ENCODE measurements around the gene PLA2G7.
"Not testable (repeated sequence)": the region's sequence is repeated elsewhere in the genome, so short reads cannot be mapped to it uniquely, and the experiment has no call there.

The PLA2G7 gene

GRCh38 chr6:46746696-46747095 is 11.5 kb upstream of the PLA2G7 start, which contains the start of gene ANKRD66:
Gene ANKRD66 (plus strand): TSS chr6:46746933. CDS start chr6:46751949, 5,016 bp downstream.
- DNase-seq, result no peak

GRCh38 chr6:46745973-46746372 is 10.8 kb upstream of the PLA2G7 start:
- no peak for DNase-seq

DNA sequence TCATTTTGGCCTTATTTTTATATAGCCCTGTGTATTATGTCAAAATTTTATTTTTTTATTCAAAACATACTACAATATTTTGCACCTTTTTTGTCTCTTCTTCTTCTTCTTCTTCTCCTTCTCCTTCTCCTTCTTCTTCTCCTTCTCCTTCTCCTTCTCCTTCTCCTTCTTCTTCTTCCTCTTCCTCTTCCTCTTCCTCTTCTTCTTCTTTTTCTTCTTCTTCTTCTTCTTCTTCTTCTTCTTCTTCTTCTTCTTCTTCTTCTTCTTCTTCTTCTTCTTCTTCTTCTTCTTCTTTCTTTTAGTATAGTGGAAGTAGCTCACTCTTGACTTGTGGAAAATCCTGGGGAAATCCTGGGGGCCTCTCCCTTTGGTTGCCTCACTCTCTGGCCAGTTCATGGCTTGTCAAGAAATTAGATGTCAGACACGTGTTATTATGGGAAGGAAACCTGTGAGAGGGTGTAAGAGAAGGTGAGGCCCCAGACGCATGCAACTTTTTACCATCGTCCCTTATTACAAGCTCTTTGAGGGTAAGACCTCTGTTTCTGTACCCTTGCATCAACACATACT is 9.1 kb upstream of the PLA2G7 start:
- not testable (repeated sequence) for DNase-seq

- DNase-seq, result no peak
Measured at GRCh38 chr6:46743425-46744158, 8.4 kb upstream of the PLA2G7 start.

DNA sequence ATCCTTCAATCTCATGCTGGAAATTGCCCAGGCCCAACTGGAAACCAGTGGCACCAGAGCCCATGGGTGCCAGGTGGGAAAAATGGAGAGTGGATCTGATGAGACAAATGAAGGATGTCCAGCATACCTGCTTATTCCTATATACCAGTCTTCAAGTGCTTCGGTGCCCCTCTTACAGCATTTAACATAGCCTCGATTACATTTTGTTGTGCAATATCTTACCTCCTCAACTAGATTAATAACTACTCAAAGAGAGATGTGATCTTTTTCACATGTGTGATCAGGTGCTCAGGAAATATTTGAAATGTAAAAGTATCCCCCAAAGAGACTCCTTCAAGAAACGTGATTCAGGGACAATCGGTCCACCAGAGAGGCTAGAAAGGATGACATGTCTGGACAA is 6.7 kb upstream of the PLA2G7 start:
- DNase-seq, result no peak

GRCh38 chr6:46741482-46741881 is 6.3 kb upstream of the PLA2G7 start:
- no peak for DNase-seq

DNA sequence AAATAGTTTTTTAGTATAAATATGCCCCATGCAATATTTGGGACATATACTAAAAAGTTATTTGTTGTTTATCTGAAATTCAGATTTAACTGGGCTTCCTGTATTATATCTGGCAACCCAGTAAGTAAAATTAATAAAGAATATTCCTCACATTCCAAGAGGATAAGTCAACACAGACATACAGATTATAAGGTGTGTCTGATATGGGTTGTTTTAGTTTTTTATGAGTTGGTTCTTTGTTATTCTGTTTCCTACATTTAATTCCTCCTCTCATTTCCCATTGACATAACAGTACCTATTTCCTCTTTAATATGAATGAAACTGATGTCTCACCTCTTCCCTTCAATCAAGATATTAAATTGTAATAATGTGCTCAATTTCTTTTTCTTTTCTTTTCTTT is 1.7 kb upstream of the PLA2G7 start:
- DNase-seq, result no peak

DNA sequence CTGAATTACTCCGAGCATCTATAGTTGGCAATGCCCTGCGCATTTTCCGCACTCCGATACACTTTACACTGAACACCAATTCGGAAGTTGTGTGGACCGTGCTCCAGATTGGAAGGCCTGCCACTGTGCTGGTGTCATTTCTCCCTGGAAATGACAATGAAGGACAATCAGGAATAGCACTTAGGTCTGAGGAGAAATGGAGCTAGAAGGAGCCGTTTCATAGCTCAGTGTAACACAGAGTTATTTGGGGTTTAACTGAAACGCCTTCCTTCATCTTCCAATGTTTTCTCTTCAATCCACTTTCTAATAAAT is 501 bp upstream of the PLA2G7 start:
- no peak for DNase-seq

GRCh38 chr6:46733341-46733801 is 1.8 kb downstream of the PLA2G7 start:
- no peak for DNase-seq

- no peak for DNase-seq
Measured at GRCh38 chr6:46730921-46731461, 4.2 kb downstream of the PLA2G7 start.

DNA sequence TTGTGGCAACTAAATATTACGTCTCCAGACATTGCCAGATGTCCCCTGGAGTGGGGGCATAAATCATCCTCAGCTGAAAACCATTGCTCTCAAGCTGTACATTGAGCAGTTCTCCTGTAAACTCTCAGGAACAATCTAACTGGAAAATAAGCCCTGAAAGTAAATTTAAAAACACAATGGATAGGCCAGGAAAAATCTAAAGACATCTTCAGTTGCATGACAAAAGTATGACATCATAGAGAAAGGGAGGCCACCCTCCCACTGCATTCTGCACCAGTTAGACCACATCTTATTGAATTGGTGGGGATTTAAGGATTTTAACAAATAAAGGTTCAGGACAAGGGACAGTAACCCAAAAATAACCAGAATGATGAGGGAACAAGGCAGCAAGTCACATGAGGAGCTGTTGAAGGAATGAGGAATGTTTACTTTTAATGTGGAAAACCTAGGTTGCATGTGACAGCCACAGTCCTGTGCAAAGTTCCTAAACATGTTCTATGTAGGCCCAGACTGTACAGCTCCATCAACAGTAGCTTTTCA is 5.3 kb downstream of the PLA2G7 start:
- DNase-seq, result no peak

GRCh38 chr6:46720401-46720800 is 14.8 kb downstream of the PLA2G7 start:
- no peak for DNase-seq

DNA sequence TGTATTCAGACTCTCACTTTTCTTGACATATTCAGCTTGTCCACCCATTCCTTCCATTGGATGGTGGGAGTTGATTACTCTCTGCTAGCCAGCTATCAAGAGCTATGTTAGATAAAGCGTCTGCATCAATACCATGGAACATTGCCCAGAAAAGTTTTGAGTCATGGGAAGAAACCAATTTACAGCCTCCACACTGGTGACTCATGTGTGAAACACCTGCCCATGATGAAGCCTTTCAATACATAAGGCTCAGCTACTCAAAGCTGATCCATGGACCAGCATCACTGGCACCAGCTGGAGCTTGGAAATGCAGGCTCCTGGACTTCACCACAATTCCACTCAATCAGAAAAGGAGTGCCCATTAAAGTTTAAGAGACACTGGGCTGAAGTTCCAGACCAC is 16.1 kb downstream of the PLA2G7 start:
- no peak for DNase-seq

DNA sequence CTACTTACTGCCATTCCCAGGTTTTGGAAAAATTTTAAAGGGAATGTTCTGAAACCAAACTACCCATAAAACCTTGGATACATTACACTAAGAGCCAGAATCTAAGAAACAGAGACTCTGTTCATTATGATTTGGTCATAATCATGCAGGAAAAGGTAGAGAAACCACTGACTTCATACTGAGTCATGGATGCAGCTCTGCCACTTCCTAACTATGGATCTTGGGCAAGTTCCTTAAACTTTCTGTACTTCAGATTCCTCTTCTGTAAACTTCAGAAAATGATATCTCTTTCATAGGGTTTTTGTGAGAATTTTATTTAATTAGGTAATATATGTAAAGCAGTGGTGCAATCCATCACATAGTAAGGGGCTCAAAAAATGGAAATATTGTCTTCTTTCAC is 20.0 kb downstream of the PLA2G7 start:
- no peak for DNase-seq

DNA sequence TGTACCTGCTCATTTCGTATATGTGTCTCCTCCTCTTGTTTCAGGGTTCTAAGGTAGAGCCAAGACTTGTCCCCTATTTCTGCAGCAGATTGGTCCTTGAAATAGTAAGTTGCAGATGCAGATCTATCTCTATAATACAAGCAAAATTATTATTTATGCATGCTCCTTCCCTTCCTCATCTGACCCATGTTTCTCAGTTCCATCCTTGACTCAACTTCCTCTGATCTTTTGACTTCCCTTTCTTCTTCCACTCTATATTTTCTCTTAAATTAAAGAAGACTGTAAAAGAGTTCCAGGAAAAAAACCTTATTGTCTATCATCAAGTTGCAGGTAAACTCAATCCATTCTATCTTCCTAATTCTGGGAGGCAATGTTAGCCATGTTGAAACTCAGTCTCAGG is 23.7 kb downstream of the PLA2G7 start:
- DNase-seq, result no peak

- no peak for DNase-seq
Measured at GRCh38 chr6:46706464-46706863, 28.7 kb downstream of the PLA2G7 start.

- peak; percentile 61 for DNase-seq
Measured at GRCh38 chr6:46704562-46704961, 30.6 kb downstream of the PLA2G7 start.

DNA sequence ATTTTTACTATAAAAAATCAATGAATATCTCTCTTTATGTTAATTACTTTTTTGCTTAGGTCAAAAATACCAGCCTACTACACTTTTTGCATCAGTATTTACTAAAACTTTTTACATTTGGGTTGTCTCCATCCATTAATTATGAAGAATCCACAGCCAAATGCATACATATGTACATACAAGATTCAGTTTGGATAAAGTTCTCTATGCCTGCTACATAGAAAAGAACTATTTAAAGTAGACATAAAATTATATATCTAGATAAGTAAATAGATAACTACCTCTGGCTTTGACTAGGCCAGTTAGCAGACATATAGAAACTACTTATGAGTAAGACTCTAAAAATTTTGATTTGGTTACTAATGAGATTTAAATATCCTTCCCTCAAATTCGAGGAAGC is 35.2 kb downstream of the PLA2G7 start:
- no peak for DNase-seq

DNA sequence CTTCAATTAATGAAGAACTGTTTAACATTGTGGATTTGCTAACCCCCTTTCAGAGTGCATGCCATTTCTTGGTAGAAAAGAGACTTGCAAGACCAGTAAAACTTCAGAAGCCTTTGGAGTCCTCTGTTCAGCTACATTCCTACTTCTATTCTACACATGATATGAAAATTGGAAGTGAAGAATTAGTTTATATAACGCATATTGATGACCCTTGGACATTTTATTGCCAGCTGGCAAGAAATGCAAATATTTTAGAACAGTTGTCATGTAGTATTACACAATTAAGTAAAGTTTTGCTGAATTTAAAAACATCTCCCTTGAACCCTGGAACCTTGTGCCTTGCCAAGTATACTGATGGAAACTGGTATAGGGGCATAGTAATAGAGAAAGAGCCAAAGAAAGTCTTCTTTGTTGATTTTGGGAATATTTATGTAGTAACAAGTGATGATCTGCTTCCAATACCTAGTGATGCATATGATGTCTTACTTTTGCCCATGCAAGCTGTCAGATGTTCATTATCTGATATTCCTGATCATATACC is 44.2 kb downstream of the PLA2G7 start:
- DNase-seq, result no peak

DNA sequence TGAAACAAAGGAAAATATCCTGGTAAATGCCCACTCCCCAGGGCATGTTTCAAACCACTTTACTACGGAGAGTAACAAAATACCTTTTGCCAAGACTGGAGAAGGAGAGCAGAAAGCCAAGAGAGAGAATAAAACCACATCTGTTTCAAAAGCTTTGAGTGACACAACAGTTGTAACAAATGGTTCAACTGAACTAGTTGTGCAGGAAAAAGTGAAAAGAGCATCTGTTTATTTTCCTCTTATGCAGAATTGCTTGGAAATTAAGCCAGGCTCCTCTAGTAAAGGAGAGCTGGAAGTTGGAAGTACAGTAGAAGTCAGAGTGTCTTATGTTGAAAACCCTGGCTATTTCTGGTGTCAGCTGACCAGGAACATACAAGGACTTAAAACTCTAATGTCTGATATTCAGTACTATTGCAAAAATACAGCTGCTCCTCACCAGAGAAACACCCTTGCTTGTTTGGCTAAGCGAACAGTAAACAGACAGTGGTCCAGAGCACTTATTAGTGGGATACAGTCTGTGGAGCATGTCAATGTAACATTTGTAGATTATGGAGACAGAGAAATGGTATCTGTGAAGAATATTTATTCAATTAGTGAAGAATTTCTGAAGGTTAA is 44.9 kb downstream of the PLA2G7 start:
- no peak for DNase-seq

DNA sequence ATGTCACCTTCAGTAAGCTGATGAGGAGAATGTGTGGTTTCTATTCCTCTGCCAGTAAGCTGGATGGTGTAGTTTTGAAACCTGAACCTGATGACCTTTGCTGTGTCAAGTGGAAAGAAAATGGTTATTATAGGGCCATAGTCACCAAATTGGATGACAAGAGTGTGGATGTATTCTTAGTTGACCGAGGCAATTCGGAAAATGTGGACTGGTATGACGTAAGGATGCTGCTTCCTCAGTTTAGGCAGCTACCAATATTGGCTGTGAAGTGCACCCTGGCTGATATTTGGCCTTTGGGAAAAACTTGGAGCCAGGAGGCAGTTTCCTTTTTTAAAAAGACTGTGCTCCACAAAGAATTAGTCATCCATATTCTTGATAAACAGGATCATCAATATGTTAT is 45.5 kb downstream of the PLA2G7 start:
- DNase-seq, result no peak

- no peak for DNase-seq
Measured at GRCh38 chr6:46688966-46689335, 46.2 kb downstream of the PLA2G7 start.

DNA sequence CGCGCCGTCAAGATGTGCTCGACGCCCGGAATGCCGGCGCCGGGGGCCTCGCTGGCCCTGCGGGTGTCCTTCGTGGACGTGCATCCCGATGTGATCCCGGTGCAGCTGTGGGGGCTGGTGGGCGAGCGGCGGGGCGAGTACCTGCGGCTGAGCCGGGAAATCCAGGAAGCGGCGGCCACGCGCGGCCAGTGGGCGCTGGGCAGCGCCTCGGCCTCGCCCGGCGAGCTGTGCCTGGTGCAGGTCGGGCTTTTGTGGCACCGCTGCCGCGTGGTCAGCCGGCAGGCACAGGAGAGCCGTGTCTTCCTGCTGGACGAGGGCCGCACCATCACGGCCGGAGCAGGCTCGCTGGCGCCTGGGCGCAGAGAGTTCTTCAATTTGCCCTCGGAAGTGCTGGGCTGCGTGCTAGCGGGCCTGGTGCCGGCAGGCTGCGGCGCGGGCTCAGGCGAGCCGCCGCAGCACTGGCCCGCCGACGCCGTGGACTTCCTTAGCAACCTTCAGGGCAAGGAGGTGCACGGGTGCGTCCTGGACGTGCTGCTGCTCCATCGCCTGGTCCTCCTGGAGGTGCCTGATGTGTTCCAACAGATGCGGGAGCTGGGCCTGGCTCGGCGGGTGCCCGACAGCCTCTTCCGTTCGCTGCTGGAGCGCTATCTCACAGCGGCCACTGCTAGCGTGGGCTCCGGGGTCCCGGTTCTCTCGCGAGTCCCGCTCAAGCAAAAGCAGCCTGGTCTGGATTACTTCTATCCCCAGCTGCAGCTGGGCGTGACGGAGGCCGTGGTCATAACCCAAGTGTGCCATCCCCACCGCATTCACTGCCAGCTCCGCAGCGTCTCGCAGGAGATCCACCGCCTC is 46.8 kb downstream of the PLA2G7 start:
- DNase-seq, result no peak
